ENCODE results near the gene HSF2. TPM values are rescaled to one million over a fixed set of nuclear protein-coding genes. Genes with fewer than 3 reads are reported as not detected.
"Not testable (repeated sequence)": the region's sequence is repeated elsewhere in the genome, so short reads cannot be mapped to it uniquely, and the experiment has no call there.

The HSF2 gene
- total RNA-seq, 6 experiments from 2014 or later: 2.6 to 4.7 (median 3.3) TPM

GRCh38 chr6:122458087-122458486, 58.6 kb downstream of the HSF2 start:
- no peak overlapping the region for H3K4me3 ChIP-seq
- peaks cover 0 to 33% (median 13%) of the 10 kb centered on the region in 4 donors for H3K36me3 ChIP-seq
- no peak for DNase-seq
- no peaks in the 10 kb centered on the region for H3K9me3 ChIP-seq
- ATAC-seq: no peak
- intact Hi-C loops (cut with DNase I): no loop called here
- WGBS (ENCODE audit: insufficient coverage, low coverage, low lambda C conversion rate, missing lambda C conversion rate): 79% methylated on average over 1 of the region's 1 CpG
- peaks cover 0 to 37% (median 3%) of the 10 kb centered on the region in 4 donors for H3K4me1 ChIP-seq
- no peaks in the 10 kb centered on the region for H3K27me3 ChIP-seq
- no peak for TF ChIP-seq CTCF (IDR thresholded peaks at IDR 0.05)
- no peak for TF ChIP-seq POLR2A (IDR thresholded peaks at IDR 0.05)
- H3K27ac ChIP-seq: no peak overlapping the region

GRCh38 chr6:122459240-122459639, 59.8 kb downstream of the HSF2 start:
- no peak for DNase-seq
- H3K27me3 ChIP-seq: no peaks in the 10 kb centered on the region
- no peak overlapping the region for H3K27ac ChIP-seq
- ATAC-seq: no peak
- intact Hi-C loops (cut with DNase I): no loop called here
- WGBS (ENCODE audit: insufficient coverage, low coverage, low lambda C conversion rate, missing lambda C conversion rate): 31% methylated on average over 2 of the region's 2 CpGs
- no peak for TF ChIP-seq POLR2A (IDR thresholded peaks at IDR 0.05)
- TF ChIP-seq CTCF (IDR thresholded peaks at IDR 0.05): no peak
- H3K4me1 ChIP-seq: peaks cover 0 to 39% (median 3%) of the 10 kb centered on the region in 4 donors
- H3K36me3 ChIP-seq: peaks cover 0 to 22% (median 9%) of the 10 kb centered on the region in 4 donors
- H3K9me3 ChIP-seq: no peaks in the 10 kb centered on the region
- no peak overlapping the region for H3K4me3 ChIP-seq

GRCh38 chr6:122459865-122460416, 60.5 kb downstream of the HSF2 start:
- DNase-seq; H3K9me3 ChIP-seq; H3K27me3 ChIP-seq; H3K27ac ChIP-seq; intact Hi-C loops (cut with DNase I); H3K4me3 ChIP-seq: not testable (repeated sequence)
- peaks cover 0 to 39% (median 3%) of the 10 kb centered on the region in 4 donors for H3K4me1 ChIP-seq
- WGBS (ENCODE audit: insufficient coverage, low coverage, low lambda C conversion rate, missing lambda C conversion rate): 88% methylated on average over 4 of the region's 8 CpGs
- H3K36me3 ChIP-seq: peaks cover 0 to 15% (median 7%) of the 10 kb centered on the region in 4 donors
- peak in 1 of 4 donors; percentile 24 for ATAC-seq

- WGBS (ENCODE audit: insufficient coverage, low coverage, low lambda C conversion rate, missing lambda C conversion rate): 70% methylated on average over 2 of the region's 2 CpGs
- ATAC-seq (peak; percentile 38 to 60 (median 50)), DNase-seq (no peak)
- no peak overlapping the region for H3K4me3 ChIP-seq
- H3K9me3 ChIP-seq: no peaks in the 10 kb centered on the region
- peaks cover 0 to 39% (median 3%) of the 10 kb centered on the region in 4 donors for H3K4me1 ChIP-seq
- H3K36me3 ChIP-seq: peaks cover 0 to 2% (median 0%) of the 10 kb centered on the region in 4 donors
- TF ChIP-seq POLR2A (IDR thresholded peaks at IDR 0.05) (no peak), CTCF (IDR thresholded peaks at IDR 0.05) (no peak)
- no peak overlapping the region for H3K27ac ChIP-seq
- H3K27me3 ChIP-seq: no peaks in the 10 kb centered on the region
- intact Hi-C loops (cut with DNase I): no loop called here
Observed at GRCh38 chr6:122461885-122462284, 62.4 kb downstream of the HSF2 start.

- Histone ChIP-seq H3K27ac (peak within 1 kb of the TSS; percentile 89 to 91 (median 90)), H3K27me3 (no peaks in the 10 kb centered on the region), H3K9me3 (no peaks in the 10 kb centered on the region), H3K4me1 (peaks cover 0 to 15% (median 5%) of the 10 kb centered on the region in 4 donors), H3K36me3 (no peaks in the 10 kb centered on the region), H3K4me3 (peak within 1 kb of the TSS; percentile 77 to 89 (median 82))
- peak; percentile 94 to 96 (median 95) for DNase-seq
- intact Hi-C loops (cut with DNase I): no loop called here
- TF ChIP-seq CTCF (IDR thresholded peaks at IDR 0.05): no peak
- TF ChIP-seq POLR2A (IDR thresholded peaks at IDR 0.05): peak; percentile 78
- WGBS (ENCODE audit: insufficient coverage, low coverage, low lambda C conversion rate, missing lambda C conversion rate): under 1% methylated on average over 41 of the region's 49 CpGs
- peak; percentile 98 to 100 (median 98) for ATAC-seq
Observed at GRCh38 chr6:122471107-122472021, 71.9 kb downstream of the HSF2 start, which contains the start of gene SERINC1. SERINC1 (minus strand) TSS chr6:122471807; CDS start chr6:122471737, 70 bp downstream.
